NB4 (cell line): ENCODE data around the gene PRKAG1.
A peak's percentile ranks its signal among the peaks of the same experiment; 100 is the strongest.

Experiments used
- DNase-seq: peaks from one replicate; pipeline ENCODE4 v3.0.0; 2010; ENCODE audit warnings: low read depth
- H3K4me3 ChIP-seq: one replicate; pipeline ENCODE4 v1.5.1; 2011; ENCODE audit warnings: mild to moderate bottlenecking, low read depth, low read length, moderate library complexity
- CTCF ChIP-seq: IDR thresholded peaks from one replicate; pipeline ENCODE4 v1.5.1; 2012; ENCODE audit warnings: low read depth, low read length
- MYC ChIP-seq: IDR thresholded peaks from 2 replicates; pipeline ENCODE4 v1.6.1; 2011; ENCODE audit warnings: low read depth, low read length
- POLR2A ChIP-seq: IDR thresholded peaks from 2 replicates; pipeline ENCODE4 v1.6.1; 2011; ENCODE audit warnings: mild to moderate bottlenecking; ENCODE audit not compliant: insufficient read length; ENCODE audit errors: extremely low read depth
- TF ChIP-seq, protein P1 (sequence below): IDR thresholded peaks from 2 replicates; pipeline ENCODE4 v1.6.1; 2011; ENCODE audit warnings: low read depth, low read length

Gene PRKAG1

GRCh38 chr12:48980389-48980952 lies 38.1 kb downstream of the PRKAG1 start:
- TF ChIP-seq MYC (no peak), CTCF (peak; percentile 10), POLR2A (no peak)
- TF ChIP-seq, protein P1, sequence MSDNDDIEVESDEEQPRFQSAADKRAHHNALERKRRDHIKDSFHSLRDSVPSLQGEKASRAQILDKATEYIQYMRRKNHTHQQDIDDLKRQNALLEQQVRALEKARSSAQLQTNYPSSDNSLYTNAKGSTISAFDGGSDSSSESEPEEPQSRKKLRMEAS: no peak
- H3K4me3 ChIP-seq: no peak overlapping the region
- peak; percentile 59 for DNase-seq

- TF ChIP-seq CTCF: no peak
- no peak for TF ChIP-seq POLR2A
- TF ChIP-seq, protein P1: no peak
- no peak for TF ChIP-seq MYC
- DNase-seq: peak; percentile 41
- H3K4me3 ChIP-seq: no peak overlapping the region
These were observed 38.8 kb downstream of the PRKAG1 start for GRCh38 chr12:48979602-48980388.

DNA sequence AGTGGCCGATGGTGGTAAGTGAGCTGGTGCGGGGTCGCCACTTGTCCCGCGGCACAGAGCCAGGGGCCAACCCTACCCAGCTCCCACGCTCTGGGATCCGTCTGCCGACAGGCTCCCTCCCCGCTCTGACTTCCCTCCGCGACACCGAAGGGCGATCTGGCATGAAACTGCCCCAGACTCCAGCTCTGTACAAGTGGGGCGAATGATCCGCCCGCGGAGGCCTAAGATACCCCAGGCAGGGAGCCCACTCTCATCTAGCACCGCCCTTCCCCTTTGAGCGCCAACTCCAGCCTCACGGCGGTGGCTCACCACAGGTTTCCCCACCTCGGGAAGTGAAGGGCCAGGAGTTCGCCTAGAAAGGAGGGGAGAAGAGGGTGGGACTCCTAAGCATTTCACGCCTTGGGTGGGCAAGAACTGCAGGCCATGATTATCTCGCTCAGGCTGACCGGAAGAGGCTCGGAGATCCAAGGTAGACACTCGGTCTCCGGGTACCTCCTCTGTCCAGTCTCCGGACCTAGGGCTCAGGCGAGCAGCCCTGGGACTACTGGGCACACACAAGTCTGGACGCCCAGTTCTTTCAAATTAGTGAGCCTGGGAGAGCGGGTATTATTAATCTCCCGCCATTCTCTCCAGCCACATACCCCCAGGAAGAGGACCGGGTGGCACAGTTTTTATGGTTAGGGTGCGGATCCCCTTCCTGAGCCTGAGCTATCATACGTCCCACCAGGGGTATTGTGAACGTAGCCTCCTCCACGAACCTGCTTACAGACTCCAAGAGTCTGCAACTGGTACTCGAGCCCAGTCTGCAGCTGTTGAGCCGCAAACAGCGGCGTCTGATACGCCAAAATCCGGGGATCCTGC lies 39.6 kb downstream of the PRKAG1 start:
- no peak for TF ChIP-seq MYC
- no peak for TF ChIP-seq CTCF
- TF ChIP-seq POLR2A: no peak
- TF ChIP-seq, protein P1: no peak
- no peak for DNase-seq
- no peak overlapping the region for H3K4me3 ChIP-seq

DNA sequence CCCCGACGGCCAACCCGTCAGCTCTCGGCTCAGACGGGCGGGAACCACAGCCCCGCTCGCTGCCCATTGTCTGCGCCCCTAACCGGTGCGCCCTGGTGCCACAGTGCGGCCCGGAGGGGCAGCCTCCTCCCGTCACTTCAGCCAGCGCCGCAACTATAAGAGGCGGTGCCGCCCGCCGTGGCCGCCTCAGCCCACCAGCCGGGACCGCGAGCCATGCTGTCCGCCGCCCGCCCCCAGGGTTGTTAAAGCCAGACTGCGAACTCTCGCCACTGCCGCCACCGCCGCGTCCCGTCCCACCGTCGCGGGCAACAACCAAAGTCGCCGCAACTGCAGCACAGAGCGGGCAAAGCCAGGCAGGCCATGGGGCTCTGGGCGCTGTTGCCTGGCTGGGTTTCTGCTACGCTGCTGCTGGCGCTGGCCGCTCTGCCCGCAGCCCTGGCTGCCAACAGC lies 40.3 kb downstream of the PRKAG1 start, which contains the start of gene WNT1:
WNT1 (plus strand) TSS at position 32 of the 450 bp plus-strand sequence; CDS start at position 361, 329 bp downstream.
- no peak within 1 kb of the TSS for H3K4me3 ChIP-seq
- no peak for DNase-seq
- TF ChIP-seq MYC (no peak), CTCF (no peak)

- no peak for TF ChIP-seq MYC
- no peak for TF ChIP-seq POLR2A
- TF ChIP-seq, protein P1: 0 out of 2 replicates have a peak, but pooled peaks have one; percentile 17
- peak; percentile 71 for TF ChIP-seq CTCF
- H3K4me3 ChIP-seq: no peak overlapping the region
- DNase-seq: peak; percentile 77
These were observed 41.0 kb downstream of the PRKAG1 start for GRCh38 chr12:48977290-48978281.
